Thyroid gland (tissue), 4 donors: Measurements from ENCODE around the gene EPB41L4A.

Source experiments
- CTCF ChIP-seq, 6 experiments: fragments of 200-600 bp in 3 of 6; fragments of 450-650 bp in 3 of 6; sonication (generic) in 3 of 6; IDR thresholded peaks; one replicate each; pipeline ENCODE4 v1.5.1; 2016 to 2019; ENCODE audit warnings: antibody characterized with exemption in 6 of 6, mild to moderate bottlenecking in 2 of 6, inconsistent platforms in 1 of 6, moderate library complexity in 1 of 6
- POLR2A ChIP-seq, 2 donors: fragments of 450-650 bp; IDR thresholded peaks; one replicate each; pipeline ENCODE4 v1.6.1; 2017; ENCODE audit warnings: antibody characterized with exemption in 2 of 2, mild to moderate bottlenecking in 2 of 2, moderate library complexity in 1 of 2

GRCh38 chr5:112348387-112348786, 70.7 kb downstream of the EPB41L4A start:
- TF ChIP-seq CTCF (IDR thresholded peaks at IDR 0.05) (no peak), POLR2A (IDR thresholded peaks at IDR 0.05) (no peak)
